Stimulated activated effector memory CD8-positive, alpha-beta T cell treated with anti-CD3 and anti-CD28 coated beads, Interleukin-12 subunit alpha, Interleukin-12 subunit beta, amount 100 ng/mL, for 72 hours (primary cell): ENCODE measurements around the gene POLD3.

ENCODE experiments used
- ATAC-seq: fragments of 150-1000 bp; cut with Tn5 transposase; 2 replicates; pipeline ENCODE4 v1.10.0; 2021
- DNase-seq, 2 donors: peaks; one replicate each; pipeline ENCODE4 v3.0.0; 2021 to 2022; ENCODE audit warnings: low spot score in 2 of 2
- H3K27ac Mint-ChIP-seq: one replicate; pipeline ENCODE4 v1.8.0; 2022; ENCODE audit warnings: mild to moderate bottlenecking, mixed read lengths
- H3K36me3 Mint-ChIP-seq: one replicate; pipeline ENCODE4 v1.8.0; 2022; ENCODE audit warnings: mild to moderate bottlenecking, mixed read lengths
- H3K4me1 Mint-ChIP-seq: one replicate; pipeline ENCODE4 v1.8.0; 2022; ENCODE audit warnings: mixed read lengths
- H3K4me3 Mint-ChIP-seq: one replicate; pipeline ENCODE4 v1.8.0; 2022; ENCODE audit warnings: mild to moderate bottlenecking, mixed read lengths
- H3K9me3 Mint-ChIP-seq: one replicate; pipeline ENCODE4 v1.8.0; 2022; ENCODE audit warnings: mixed read lengths

The POLD3 gene

GRCh38 chr11:74612877-74613276, 20.5 kb downstream of the POLD3 start:
- Mint-ChIP-seq H3K27ac (no peak overlapping the region), H3K36me3 (peaks cover 17% of the 10 kb centered on the region), H3K9me3 (no peaks in the 10 kb centered on the region), H3K4me1 (no peaks in the 10 kb centered on the region), H3K4me3 (no peak overlapping the region)
- DNase-seq (no peak), ATAC-seq (no peak)

GRCh38 chr11:74615311-74615710, 22.9 kb downstream of the POLD3 start:
- Mint-ChIP-seq H3K27ac (no peak overlapping the region), H3K4me1 (no peaks in the 10 kb centered on the region), H3K36me3 (peaks cover 42% of the 10 kb centered on the region), H3K9me3 (no peaks in the 10 kb centered on the region), H3K4me3 (no peak overlapping the region)
- no peak for ATAC-seq
- DNase-seq = no peak

DNA sequence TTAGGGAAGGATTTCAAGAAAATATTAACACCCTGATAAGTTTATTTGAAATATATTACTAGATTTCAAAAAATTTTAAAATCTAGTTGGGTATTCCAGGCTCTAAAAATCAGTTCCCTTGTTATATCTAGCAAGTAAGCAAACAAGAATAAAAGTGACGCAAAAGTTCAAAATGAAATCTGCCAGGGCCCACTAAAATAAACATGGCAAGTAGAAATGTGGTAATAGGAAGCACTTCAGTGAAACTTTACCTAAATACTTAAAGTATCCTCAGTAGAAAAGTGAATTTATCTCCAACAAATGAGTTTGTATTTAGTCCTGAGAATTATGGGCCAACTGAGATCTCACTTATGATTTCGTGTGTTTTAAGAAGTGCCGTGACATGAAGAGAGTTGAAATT, 23.6 kb downstream of the POLD3 start:
- DNase-seq (no peak), ATAC-seq (no peak)
- Mint-ChIP-seq H3K36me3 (peaks cover 49% of the 10 kb centered on the region), H3K4me3 (no peak overlapping the region), H3K9me3 (no peaks in the 10 kb centered on the region), H3K4me1 (no peaks in the 10 kb centered on the region), H3K27ac (no peak overlapping the region)

GRCh38 chr11:74620531-74620930, 28.1 kb downstream of the POLD3 start:
- Mint-ChIP-seq H3K27ac (no peak overlapping the region), H3K4me1 (no peaks in the 10 kb centered on the region), H3K4me3 (no peak overlapping the region), H3K36me3 (peaks cover 70% of the 10 kb centered on the region), H3K9me3 (no peaks in the 10 kb centered on the region)
- no peak for DNase-seq
- ATAC-seq = no peak

- no peak for DNase-seq
- Mint-ChIP-seq H3K36me3 (peaks cover 64% of the 10 kb centered on the region), H3K9me3 (no peaks in the 10 kb centered on the region), H3K4me3 (no peak overlapping the region), H3K4me1 (no peaks in the 10 kb centered on the region), H3K27ac (no peak overlapping the region)
- ATAC-seq = no peak
These were observed 33.7 kb downstream of the POLD3 start for GRCh38 chr11:74626130-74626529.

DNA sequence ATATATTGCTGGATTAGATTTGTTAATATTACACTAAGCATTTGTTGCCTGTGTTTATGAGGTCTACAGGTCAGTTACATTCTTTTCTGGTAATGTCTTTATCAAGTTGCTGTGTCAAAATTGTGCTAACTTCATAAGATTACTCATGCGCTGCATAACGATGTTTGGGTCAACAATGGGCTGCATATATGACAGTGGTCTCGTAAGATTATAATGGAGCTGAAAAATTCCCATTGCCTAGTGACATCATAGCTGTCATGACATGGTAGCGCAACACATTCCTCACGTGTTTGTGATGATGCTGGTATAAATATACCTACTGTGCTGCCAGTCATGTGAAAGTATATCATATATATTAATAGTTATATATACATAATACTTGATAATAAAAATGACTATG, 34.2 kb downstream of the POLD3 start:
- H3K9me3 Mint-ChIP-seq = no peaks in the 10 kb centered on the region
- ATAC-seq (no peak), DNase-seq (no peak)
- peaks cover 64% of the 10 kb centered on the region for H3K36me3 Mint-ChIP-seq
- no peaks in the 10 kb centered on the region for H3K4me1 Mint-ChIP-seq
- H3K4me3 Mint-ChIP-seq = no peak overlapping the region
- no peak overlapping the region for H3K27ac Mint-ChIP-seq

DNA sequence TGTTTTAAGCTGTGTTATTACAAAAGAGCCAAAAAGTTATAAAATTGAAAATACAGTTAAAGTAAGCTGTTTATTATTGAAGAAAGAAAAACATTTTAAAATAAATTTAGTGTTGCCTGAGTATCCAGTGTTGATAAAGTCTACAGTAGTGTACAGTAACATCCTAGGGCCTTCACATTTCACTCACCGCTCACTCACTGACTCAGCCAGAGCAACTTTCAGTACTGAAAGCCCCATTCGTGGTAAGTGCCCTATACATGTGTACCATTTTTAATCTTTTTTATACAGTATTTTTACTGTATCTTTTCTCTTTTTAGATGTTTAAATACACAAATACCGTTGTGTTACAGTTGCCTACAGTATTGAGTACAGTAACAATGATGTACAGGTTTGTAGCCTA, 35.0 kb downstream of the POLD3 start:
- Mint-ChIP-seq H3K9me3 (no peaks in the 10 kb centered on the region), H3K36me3 (peaks cover 68% of the 10 kb centered on the region)

DNA sequence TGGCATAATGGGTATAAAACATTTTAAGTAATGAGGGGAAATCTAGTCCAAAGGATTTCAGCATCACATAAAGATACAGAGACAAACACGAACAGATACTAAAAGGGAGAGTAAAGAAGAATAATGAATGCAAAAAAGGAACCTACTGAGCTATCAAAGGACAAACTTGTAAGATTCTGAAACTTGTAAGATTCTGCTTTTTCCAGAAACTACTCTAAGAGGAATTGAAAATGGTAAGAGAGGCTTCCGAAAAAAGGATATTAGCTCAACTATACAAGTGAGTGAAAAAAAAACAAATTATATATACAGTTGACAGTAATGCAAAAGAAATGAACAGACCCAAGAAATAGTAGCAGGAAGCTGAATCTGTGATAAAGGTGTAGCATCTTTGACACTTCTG, 37.7 kb downstream of the POLD3 start:
- H3K9me3 Mint-ChIP-seq = no peaks in the 10 kb centered on the region
- no peak overlapping the region for H3K27ac Mint-ChIP-seq
- H3K36me3 Mint-ChIP-seq = peaks cover 77% of the 10 kb centered on the region
- H3K4me1 Mint-ChIP-seq = no peaks in the 10 kb centered on the region
- DNase-seq (no peak), ATAC-seq (no peak)
- no peak overlapping the region for H3K4me3 Mint-ChIP-seq

More for the DNA sequence above, 35.0 kb downstream of the POLD3 start:
- Mint-ChIP-seq H3K27ac (no peak overlapping the region), H3K4me3 (no peak overlapping the region), H3K4me1 (no peaks in the 10 kb centered on the region)
- DNase-seq = no peak
- ATAC-seq = peak; percentile 77

DNA sequence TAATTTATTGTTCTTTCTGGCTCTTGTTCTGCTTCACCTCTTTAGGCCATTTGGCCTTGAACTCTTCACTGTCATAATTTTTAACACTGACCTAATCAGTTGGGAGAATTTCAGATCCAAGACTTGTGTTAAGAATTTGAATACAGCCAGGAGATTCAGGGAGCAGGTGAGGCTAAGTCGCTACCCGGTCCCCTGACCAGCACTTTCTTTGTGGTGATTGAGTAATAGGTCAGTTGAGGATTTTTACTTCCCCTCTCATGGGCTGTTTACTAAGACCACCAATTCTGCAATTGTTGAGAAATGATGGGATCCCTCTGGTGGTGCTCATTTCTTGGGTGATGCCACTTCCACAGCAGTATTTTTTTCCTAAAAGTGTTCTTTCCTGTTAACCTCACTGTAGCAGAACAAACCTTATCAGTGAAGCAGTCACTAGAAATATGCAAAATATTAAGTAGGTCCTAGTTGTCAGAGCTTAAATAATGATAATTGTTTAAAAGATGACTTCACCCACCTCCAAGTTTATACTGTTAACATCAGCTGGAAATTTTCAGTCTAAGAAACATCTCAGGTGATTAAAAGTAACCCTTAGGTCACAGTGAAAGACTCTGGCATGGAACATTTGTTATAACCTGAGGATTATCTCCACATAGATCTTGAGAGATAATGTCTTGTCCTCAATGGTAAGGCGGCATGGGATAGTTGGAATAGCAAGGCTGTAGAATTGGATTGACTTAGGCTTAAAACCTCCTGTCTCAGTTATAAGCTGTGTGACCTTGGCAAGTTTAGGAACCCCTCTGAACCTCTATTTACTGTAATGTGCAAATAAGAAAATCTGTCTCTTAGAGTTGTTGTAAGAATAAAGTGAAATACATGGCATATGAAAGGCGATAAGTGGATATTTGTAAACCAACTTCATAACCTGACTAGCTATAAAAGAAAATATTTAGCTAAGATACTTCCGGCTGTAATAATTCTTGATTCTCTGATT, 41.3 kb downstream of the POLD3 start:
- no peak for ATAC-seq
- H3K27ac Mint-ChIP-seq = no peak overlapping the region
- DNase-seq = no peak
- H3K36me3 Mint-ChIP-seq = peaks cover 85% of the 10 kb centered on the region
- H3K9me3 Mint-ChIP-seq = no peaks in the 10 kb centered on the region
- no peak overlapping the region for H3K4me3 Mint-ChIP-seq
- H3K4me1 Mint-ChIP-seq = no peaks in the 10 kb centered on the region

GRCh38 chr11:74634537-74634936, 42.2 kb downstream of the POLD3 start:
- Mint-ChIP-seq H3K36me3 (peaks cover 86% of the 10 kb centered on the region), H3K4me3 (no peak overlapping the region), H3K9me3 (no peaks in the 10 kb centered on the region), H3K4me1 (no peaks in the 10 kb centered on the region), H3K27ac (no peak overlapping the region)
- no peak for ATAC-seq
- DNase-seq = no peak

- DNase-seq (no peak), ATAC-seq (peak; percentile 57)
- H3K4me3 Mint-ChIP-seq = no peak overlapping the region
- H3K4me1 Mint-ChIP-seq = no peaks in the 10 kb centered on the region
- peaks cover 89% of the 10 kb centered on the region for H3K36me3 Mint-ChIP-seq
- H3K9me3 Mint-ChIP-seq = no peaks in the 10 kb centered on the region
- peak overlapping the region; percentile 10 for H3K27ac Mint-ChIP-seq
These were observed 44.3 kb downstream of the POLD3 start for GRCh38 chr11:74636630-74637184.

DNA sequence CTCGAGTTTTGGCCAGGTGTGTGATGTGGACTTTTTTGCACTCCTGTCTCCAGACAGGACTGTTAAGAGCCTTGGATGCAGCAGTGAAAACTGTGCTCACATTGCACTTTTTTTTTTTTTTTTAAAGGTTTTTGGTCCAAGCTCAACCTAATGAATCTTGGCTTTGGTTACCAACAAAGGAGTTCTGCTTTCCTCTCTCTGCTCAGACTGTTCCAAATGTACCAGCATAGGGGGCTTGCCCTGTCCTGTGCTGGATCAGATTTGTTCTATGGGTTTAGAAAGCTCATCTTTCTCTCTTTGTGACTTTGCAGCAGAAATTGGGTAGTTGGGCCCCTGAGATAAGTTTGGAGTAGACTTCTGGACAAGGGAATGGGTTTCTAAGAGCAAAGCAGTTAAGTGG, 45.3 kb downstream of the POLD3 start:
- Mint-ChIP-seq H3K4me3 (no peak overlapping the region), H3K9me3 (no peaks in the 10 kb centered on the region), H3K27ac (no peak overlapping the region), H3K4me1 (no peaks in the 10 kb centered on the region), H3K36me3 (peaks cover 95% of the 10 kb centered on the region)
- ATAC-seq (no peak), DNase-seq (no peak)

- DNase-seq (no peak), ATAC-seq (no peak)
- Mint-ChIP-seq H3K4me3 (no peak overlapping the region), H3K36me3 (peaks cover 87% of the 10 kb centered on the region), H3K9me3 (no peaks in the 10 kb centered on the region), H3K27ac (no peak overlapping the region), H3K4me1 (no peaks in the 10 kb centered on the region)
These were observed 46.5 kb downstream of the POLD3 start for GRCh38 chr11:74638869-74639268.

DNA sequence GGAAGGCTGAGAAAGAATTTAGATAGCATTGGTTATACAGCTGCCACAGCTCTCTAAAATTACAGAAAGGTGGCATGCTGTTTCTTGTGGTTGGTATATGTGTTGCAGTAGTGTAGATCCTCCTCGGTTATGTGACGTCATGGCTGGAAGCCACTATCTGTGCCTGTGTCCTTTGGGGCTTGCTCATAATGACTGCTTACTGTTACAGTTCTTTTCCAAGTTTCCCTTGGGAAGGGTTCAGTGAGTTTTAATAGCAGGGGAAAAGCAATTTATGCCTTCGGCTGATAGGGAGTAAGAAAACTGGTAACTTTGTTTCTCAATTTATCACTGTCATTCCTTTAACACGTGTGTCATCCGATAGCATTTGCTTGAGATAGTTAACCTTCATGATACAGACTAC, 47.2 kb downstream of the POLD3 start:
- Mint-ChIP-seq H3K4me3 (no peak overlapping the region), H3K27ac (peak overlapping the region; percentile 43), H3K9me3 (no peaks in the 10 kb centered on the region), H3K36me3 (peaks cover 83% of the 10 kb centered on the region), H3K4me1 (no peaks in the 10 kb centered on the region)
- ATAC-seq (no peak), DNase-seq (no peak)

DNA sequence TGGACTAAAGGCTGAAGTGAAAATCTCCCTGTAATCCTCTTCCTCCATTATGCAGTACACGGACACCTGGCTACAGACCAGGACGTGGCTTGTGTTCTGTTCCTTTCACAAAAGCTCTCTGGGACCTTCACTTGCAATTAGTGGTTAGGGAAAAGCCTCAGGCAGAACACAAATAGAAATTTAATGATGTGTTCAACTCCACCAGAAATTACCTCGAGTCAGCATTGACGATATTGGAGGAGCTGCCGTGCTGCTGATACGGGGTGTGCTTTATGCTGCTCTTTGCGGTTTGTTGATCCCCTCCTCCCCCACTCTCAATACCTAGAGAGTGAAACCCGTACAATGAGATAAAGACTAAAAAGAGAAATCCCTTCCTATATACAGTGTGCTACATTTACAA, 48.9 kb downstream of the POLD3 start:
- no peaks in the 10 kb centered on the region for H3K9me3 Mint-ChIP-seq
- H3K36me3 Mint-ChIP-seq = peaks cover 66% of the 10 kb centered on the region
- H3K4me3 Mint-ChIP-seq = no peak overlapping the region
- ATAC-seq (no peak), DNase-seq (no peak)
- H3K4me1 Mint-ChIP-seq = no peaks in the 10 kb centered on the region
- H3K27ac Mint-ChIP-seq = no peak overlapping the region

- no peak overlapping the region for H3K27ac Mint-ChIP-seq
- no peak for ATAC-seq
- H3K9me3 Mint-ChIP-seq = no peaks in the 10 kb centered on the region
- no peaks in the 10 kb centered on the region for H3K4me1 Mint-ChIP-seq
- H3K4me3 Mint-ChIP-seq = no peak overlapping the region
- H3K36me3 Mint-ChIP-seq = peaks cover 59% of the 10 kb centered on the region
- DNase-seq = no peak
These were observed 49.5 kb downstream of the POLD3 start for GRCh38 chr11:74641905-74642304.
